Ectodermal cell (in vitro differentiated cells): ENCODE measurements around the gene FBXW10B.
A peak's percentile ranks its signal among the peaks of the same experiment; 100 is the strongest.
"Not testable (repeated sequence)": the region's sequence is repeated elsewhere in the genome, so short reads cannot be mapped to it uniquely, and the experiment has no call there.

Experiments
- H3K27ac ChIP-seq: 2 replicates; pipeline ENCODE4 v1.7.0; 2013; ENCODE audit warnings: mild to moderate bottlenecking, low read depth, low read length; ENCODE audit not compliant: insufficient read depth, poor library complexity, severe bottlenecking
- H3K27me3 ChIP-seq: 2 replicates; pipeline ENCODE4 v1.7.0; 2013; ENCODE audit warnings: mild to moderate bottlenecking, low read length; ENCODE audit not compliant: insufficient read depth, control insufficient read depth, poor library complexity, severe bottlenecking
- H3K36me3 ChIP-seq: one replicate; pipeline ENCODE4 v1.7.0; 2013; ENCODE audit warnings: low read length; ENCODE audit not compliant: control insufficient read depth, insufficient read depth
- H3K4me1 ChIP-seq: one replicate; pipeline ENCODE4 v1.7.0; 2013; ENCODE audit warnings: low read length; ENCODE audit not compliant: control insufficient read depth, insufficient read depth
- H3K4me3 ChIP-seq: 2 replicates; pipeline ENCODE4 v1.7.0; 2013; ENCODE audit warnings: low read depth, low read length, control low read depth; ENCODE audit not compliant: insufficient read depth
- H3K9me3 ChIP-seq: 2 replicates; pipeline ENCODE4 v1.7.0; 2013; ENCODE audit warnings: mild to moderate bottlenecking, low read length, moderate library complexity; ENCODE audit not compliant: control insufficient read depth
- WGBS, 2 experiments: methylation state at CpG; one replicate each; pipeline ENCODE4 v1.1.7; 2013; ENCODE audit warnings: missing lambda C conversion rate in 2 of 2; 5-methylcytosine and 5-hydroxymethylcytosine counted together

The FBXW10B gene

DNA sequence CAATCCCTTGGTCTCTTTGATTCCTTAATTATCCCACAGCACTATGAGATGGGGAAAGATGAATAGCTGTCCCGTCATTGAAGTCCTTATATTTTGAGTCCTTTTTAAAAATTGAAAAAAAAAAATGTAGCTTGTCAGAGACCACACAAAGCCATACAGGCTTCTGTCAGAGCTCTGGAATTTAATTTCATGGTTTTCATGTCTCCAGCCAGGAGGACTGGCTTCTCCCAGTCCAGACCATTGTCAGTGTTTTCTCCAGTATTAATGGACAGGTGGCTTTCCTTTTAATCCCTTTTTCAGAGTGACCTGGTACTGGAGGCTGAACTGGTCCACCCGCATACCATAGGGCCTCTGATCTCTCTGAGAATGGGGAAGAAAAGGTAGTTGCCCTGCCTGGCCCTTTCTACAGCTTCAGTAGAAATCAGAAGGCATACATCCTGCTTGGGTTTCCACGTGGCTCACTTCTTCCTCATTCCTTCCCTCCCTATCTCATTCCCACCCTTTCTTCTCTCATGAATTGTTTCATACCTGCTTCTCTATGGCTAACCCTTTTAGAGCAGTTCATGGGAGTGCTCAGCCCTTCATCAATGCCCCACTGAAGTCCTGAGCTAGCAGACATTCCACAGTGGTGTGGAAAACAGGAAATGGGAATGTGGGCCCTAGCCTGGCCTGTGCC is 35.5 kb upstream of the FBXW10B start:
- H3K4me3 ChIP-seq = no peak overlapping the region
- WGBS, 2 experiments = 75 to 81% methylated on average over 3 of the region's 3 CpGs
- peaks cover 26% of the 10 kb centered on the region for H3K4me1 ChIP-seq
- H3K27me3 ChIP-seq = no peaks in the 10 kb centered on the region
- no peaks in the 10 kb centered on the region for H3K9me3 ChIP-seq
- no peak overlapping the region for H3K27ac ChIP-seq
- H3K36me3 ChIP-seq = peaks cover 7% of the 10 kb centered on the region

DNA sequence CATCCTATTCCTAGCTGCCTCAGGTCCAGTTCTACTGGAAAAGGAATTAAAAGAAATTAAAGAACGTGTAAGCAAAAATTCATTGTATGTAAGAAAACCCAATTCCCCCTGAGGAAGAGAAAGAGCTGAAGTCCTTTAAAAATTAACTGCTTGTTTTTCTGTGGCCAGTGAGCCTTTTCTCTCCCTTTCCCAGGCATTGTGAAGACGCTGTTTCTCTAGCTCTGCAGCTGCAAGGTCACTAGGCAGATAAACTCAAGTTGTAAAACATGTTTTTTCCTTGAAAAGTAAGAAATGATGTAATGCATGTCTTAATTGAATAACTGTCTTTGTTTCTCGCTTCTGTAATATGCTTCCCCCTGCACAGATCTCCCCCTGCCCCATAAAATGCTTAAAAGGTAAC is 34.9 kb upstream of the FBXW10B start:
- not testable (repeated sequence) for H3K4me3 ChIP-seq

DNA sequence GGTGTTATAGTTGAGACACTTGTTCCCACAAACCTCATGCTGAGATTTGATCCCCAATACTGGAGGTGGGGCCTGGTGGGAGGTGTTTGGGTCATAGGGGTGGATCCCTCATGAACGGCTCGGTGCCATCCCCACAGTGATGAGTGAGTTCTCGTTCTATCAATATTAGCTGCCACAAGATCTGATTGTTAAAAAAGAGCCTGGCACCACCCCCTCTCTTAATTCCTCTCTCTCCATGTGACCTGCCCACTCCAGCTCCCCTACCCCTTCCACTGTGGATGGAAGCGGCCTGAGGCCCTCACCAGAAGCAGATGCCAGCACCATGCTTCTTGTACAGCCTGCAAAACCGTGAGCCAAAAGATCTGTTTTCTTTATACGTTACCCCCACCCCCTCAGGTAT is 33.5 kb upstream of the FBXW10B start:
- no peak overlapping the region for H3K27ac ChIP-seq
- H3K27me3 ChIP-seq = no peaks in the 10 kb centered on the region
- H3K9me3 ChIP-seq = no peaks in the 10 kb centered on the region
- no peak overlapping the region for H3K4me3 ChIP-seq
- H3K36me3 ChIP-seq = peaks cover 7% of the 10 kb centered on the region
- WGBS, 2 experiments = 93 to 94% methylated on average over 6 of the region's 6 CpGs
- peaks cover 29% of the 10 kb centered on the region for H3K4me1 ChIP-seq

More for the DNA sequence above, 34.9 kb upstream of the FBXW10B start:
- H3K27ac ChIP-seq, H3K36me3 ChIP-seq, H3K27me3 ChIP-seq, H3K9me3 ChIP-seq: not testable (repeated sequence)
- WGBS, 2 experiments = 85 to 92% methylated on average over 2 to 3 of the region's 3 CpGs
- peaks cover 26% of the 10 kb centered on the region for H3K4me1 ChIP-seq

DNA sequence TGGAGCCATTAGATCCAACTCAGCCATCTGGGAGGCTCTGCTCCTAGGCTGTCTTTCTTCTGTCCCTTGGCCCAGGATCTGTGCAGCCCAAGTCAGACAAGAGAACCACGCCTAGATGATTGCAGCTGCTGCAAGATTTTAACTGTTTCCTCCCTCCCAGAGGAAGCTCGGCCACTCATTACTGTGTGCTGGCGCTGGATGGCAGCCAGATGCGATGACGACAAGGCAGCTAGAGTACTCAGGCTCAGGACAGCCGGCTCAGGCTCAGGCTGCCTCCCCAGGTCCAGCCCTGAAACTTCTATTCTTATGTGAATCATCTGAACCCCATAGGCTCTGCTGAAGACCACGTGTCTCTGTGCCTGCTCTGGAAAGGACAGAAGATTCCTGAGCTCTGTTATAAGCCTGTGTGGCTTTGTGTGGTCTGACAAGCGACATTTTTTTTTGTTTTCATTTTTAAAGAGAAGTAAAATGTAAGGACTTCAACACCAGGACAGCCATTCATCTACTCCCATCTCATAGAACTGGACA is 32.1 kb upstream of the FBXW10B start:
- H3K27me3 ChIP-seq = no peaks in the 10 kb centered on the region
- peaks cover 29% of the 10 kb centered on the region for H3K4me1 ChIP-seq
- H3K4me3 ChIP-seq = no peak overlapping the region
- WGBS, 2 experiments = 23 to 30% methylated on average over 8 of the region's 8 CpGs
- no peaks in the 10 kb centered on the region for H3K9me3 ChIP-seq
- H3K36me3 ChIP-seq = peaks cover 3% of the 10 kb centered on the region
- no peak overlapping the region for H3K27ac ChIP-seq

DNA sequence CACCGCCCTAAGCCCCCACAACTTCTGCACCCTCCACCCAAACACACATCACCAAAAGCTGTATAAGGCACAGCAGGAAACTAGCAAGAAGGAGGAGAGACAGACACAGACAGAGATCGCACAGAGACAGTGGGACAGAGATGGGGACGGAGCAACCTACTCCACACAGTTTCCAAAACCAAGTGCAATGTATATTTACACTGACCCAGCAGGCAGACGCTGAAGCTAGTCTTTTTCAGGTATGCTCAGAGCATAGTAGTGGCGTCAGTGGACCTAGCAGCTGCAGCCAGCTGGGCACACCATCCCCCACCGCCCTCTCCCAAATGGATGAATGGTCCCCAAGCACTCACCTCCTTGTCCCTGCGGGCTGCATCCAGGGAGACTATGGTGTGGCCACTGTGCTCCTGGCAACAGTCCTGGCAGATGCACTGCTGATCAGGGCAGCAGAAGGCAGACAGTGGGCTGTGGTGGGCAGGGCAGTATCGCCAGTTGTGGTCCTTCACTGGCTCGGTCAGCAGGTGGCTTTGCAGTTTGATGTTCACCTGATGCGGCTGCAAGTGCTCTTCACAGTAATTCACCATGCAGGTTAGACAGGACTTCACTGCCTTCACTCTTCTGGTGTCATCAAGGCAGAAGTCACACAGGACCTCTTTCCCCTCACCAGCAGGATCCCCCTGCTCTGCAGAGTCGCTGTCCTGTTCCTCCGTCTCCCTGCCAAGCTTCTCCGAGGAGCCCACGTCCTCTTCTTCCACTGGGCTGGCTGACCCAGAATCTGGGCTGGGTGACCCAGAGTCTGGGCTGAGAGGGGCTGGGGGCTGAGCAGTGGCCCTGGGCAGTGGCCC is 31.5 kb upstream of the FBXW10B start:
- H3K9me3 ChIP-seq = no peaks in the 10 kb centered on the region
- peaks cover 3% of the 10 kb centered on the region for H3K36me3 ChIP-seq
- peaks cover 31% of the 10 kb centered on the region for H3K4me1 ChIP-seq
- H3K27ac ChIP-seq = no peak overlapping the region
- H3K27me3 ChIP-seq = no peaks in the 10 kb centered on the region
- no peak overlapping the region for H3K4me3 ChIP-seq
- 90 to 91% methylated on average over 14 of the region's 14 CpGs for WGBS, 2 experiments

DNA sequence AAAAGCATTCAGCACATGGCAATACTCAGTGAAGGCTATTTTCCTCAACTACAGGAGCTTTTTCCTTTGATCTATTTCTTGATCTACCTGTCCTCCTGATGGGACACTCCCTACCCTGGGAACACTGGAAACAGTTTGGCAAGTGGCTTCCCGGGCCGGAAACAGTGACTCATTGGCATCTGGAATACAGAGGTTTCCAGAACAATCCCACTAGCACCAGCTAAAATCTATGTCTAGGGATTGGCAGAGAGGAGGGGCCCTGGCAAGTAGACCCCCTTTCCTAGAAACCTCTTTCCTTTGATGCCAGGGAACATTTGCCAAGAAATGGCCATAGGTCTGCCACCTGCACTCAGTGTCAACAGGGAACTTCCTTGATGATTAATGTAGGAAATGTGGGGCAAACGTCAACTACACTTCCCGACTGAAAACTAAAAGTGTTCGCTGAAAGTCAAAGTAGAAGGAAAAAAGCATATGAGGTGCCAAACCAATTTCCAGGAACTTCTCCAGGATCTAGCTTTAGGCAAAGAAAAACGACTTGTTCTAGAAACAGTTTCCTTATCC is 30.4 kb upstream of the FBXW10B start:
- WGBS, 2 experiments = 94 to 95% methylated on average over 6 of the region's 6 CpGs
- Histone ChIP-seq H3K4me3 (no peak overlapping the region), H3K9me3 (no peaks in the 10 kb centered on the region), H3K36me3 (no peaks in the 10 kb centered on the region), H3K4me1 (peaks cover 36% of the 10 kb centered on the region), H3K27me3 (no peaks in the 10 kb centered on the region), H3K27ac (no peak overlapping the region)

DNA sequence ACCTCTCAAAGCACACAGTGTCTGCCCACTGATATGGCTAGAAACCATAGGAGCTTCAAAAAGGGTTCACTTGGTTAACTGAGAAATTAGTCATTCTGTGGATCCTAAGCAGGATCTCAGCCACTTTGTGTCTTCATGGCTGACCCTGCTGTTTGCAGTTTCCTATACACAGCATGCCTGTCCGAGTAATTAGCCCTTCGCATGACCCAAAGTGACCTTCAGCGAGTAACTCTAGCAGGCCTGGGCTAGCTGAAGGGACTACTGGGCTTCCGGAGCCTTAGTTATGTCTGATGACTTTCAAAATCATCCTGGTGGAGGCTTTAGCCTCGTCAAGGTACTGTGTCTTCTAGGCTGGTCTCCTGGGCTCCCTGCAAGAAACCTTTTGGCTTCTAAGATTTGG is 28.9 kb upstream of the FBXW10B start:
- Histone ChIP-seq H3K36me3 (no peaks in the 10 kb centered on the region), H3K4me1 (peaks cover 27% of the 10 kb centered on the region), H3K4me3 (no peak overlapping the region), H3K27ac (no peak overlapping the region), H3K9me3 (no peaks in the 10 kb centered on the region), H3K27me3 (no peaks in the 10 kb centered on the region)
- WGBS, 2 experiments = 85 to 87% methylated on average over 5 of the region's 5 CpGs

DNA sequence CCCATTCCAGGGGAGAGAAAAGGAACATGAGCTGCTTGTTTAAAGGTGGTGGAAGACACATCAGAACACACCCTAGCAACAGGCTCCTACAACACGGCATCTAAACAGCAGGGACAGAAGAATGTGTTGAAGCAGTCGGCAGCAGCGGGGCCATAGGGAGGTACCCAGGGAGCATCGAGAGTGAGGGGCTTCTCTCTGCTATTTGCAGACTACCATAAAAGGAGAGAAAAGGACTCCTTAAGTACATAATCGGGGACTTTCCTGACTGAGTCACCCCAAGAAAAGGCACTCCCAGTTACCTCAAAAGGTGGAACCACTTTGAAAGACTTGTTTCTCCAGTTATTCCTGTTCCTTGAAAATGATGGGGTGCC is 26.4 kb upstream of the FBXW10B start:
- H3K36me3 ChIP-seq, H3K27me3 ChIP-seq, H3K9me3 ChIP-seq, H3K4me3 ChIP-seq: not testable (repeated sequence)
- peak overlapping the region; percentile 69 for H3K27ac ChIP-seq
- 27 to 28% methylated on average over 2 to 5 of the region's 5 CpGs for WGBS, 2 experiments
- H3K4me1 ChIP-seq = peaks cover 19% of the 10 kb centered on the region

DNA sequence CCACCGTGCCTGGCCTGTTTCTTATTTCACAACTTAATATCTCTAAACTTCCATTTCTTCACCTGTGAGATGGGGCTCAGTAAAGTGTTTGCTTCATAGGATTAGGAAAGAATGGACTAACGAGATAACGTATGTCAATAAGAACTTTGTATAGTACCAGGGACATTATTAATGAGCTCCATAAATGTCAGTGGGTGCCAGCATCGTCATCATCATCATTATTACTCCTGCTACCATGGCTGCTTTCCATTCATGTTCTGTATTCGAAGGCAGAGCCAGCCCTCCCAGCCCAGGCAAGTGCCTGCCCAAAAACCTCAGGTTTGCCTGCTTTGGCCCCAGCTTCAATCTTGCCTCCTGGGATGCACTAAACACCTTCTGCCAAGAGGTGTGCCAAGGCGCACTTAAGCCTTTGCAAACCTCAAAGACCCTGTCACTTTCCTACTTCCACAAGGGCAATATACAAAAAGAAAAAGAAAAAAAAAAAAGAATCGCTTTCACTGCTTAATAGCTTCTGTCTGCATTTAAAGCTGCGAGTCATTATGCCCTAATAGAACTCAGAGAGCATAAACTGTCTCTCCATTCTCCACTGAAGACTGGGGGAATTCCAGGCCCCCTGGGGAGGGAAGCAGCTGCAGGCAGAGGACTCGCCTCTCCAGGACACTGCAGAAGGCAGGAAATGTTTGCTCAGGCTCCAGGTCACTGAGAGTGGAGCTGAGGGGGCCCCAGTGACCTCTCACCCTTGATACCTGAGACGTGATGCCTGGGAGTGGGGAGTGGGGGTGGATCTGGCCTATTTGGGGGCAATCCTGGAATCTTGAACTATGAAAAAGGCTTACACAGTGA is 25.8 kb upstream of the FBXW10B start:
- not testable (repeated sequence) for H3K9me3 ChIP-seq
- 38 to 42% methylated on average over 7 to 8 of the region's 10 CpGs for WGBS, 2 experiments

More for the DNA sequence above, 25.8 kb upstream of the FBXW10B start:
- Histone ChIP-seq H3K4me1 (peaks cover 15% of the 10 kb centered on the region), H3K27ac (peak overlapping the region; percentile 69)
- not testable (repeated sequence) for H3K27me3 ChIP-seq, H3K36me3 ChIP-seq, H3K4me3 ChIP-seq
